ENCODE results near the gene SLC17A7. TPM values are rescaled to one million over a fixed set of nuclear protein-coding genes. Genes with fewer than 3 reads are reported as not detected.
A peak's percentile ranks its signal among the peaks of the same experiment; 100 is the strongest.

The SLC17A7 gene
- total and polyA plus RNA-seq, 2 of the 13 experiments (the other 11 are each of a cell fraction or from before 2014, with no cell fraction given): 0.32 TPM; not detected in 1

GRCh38 chr19:49473868-49474541 lies 32.7 kb upstream of the SLC17A7 start, which contains the start of gene FLT3LG (continued):
- no peak for TF ChIP-seq ARID2 (CRISPR knock-in tag; IDR thresholded peaks at IDR 0.05; ENCODE audit: borderline replicate concordance)
- no peak for TF ChIP-seq JUN (CRISPR knock-in tag; IDR thresholded peaks at IDR 0.05)
- TF ChIP-seq ZSCAN29 (CRISPR knock-in tag; conservative IDR thresholded peaks at IDR 0.05): 0 out of 2 replicates have a peak, but pooled peaks have one; percentile 59
- no peak for TF ChIP-seq ATM (IDR thresholded peaks at IDR 0.05; ENCODE audit: borderline replicate concordance)
- TF ChIP-seq PBX3 (CRISPR knock-in tag; IDR thresholded peaks at IDR 0.05; ENCODE audit: borderline replicate concordance): no peak
- TF ChIP-seq ZNF788 (CRISPR knock-in tag; IDR thresholded peaks at IDR 0.05; ENCODE audit: borderline replicate concordance): peak; percentile 61; the same call in 1 of the 2 replicates
- TF ChIP-seq ETV5 (CRISPR knock-in tag; IDR thresholded peaks at IDR 0.05; ENCODE audit: borderline replicate concordance): 0 out of 2 replicates have a peak, but pooled peaks have one; percentile 12
- peak; percentile 33; the same call in 1 of the 2 replicates for TF ChIP-seq MXD3 (CRISPR knock-in tag; IDR thresholded peaks at IDR 0.05)
- TF ChIP-seq PLSCR1 (CRISPR knock-in tag; IDR thresholded peaks at IDR 0.05; ENCODE audit: borderline replicate concordance): no peak
- TF ChIP-seq NKX3-1 (CRISPR knock-in tag; IDR thresholded peaks at IDR 0.05): no peak
- no peak for TF ChIP-seq IKZF1 (IDR thresholded peaks at IDR 0.05)
- no peak for TF ChIP-seq KLF15 (CRISPR knock-in tag; IDR thresholded peaks at IDR 0.05; ENCODE audit: borderline replicate concordance)
- no peak for TF ChIP-seq ZNF441 (CRISPR knock-in tag; IDR thresholded peaks at IDR 0.05; ENCODE audit: borderline replicate concordance)
- TF ChIP-seq THRA (CRISPR knock-in tag; IDR thresholded peaks at IDR 0.05; ENCODE audit: borderline replicate concordance): peak; percentile 50; the same call in 1 of the 2 replicates
- TF ChIP-seq SKIL (CRISPR knock-in tag; IDR thresholded peaks at IDR 0.05; ENCODE audit: borderline replicate concordance): no peak
- no peak for TF ChIP-seq ZBTB38 (CRISPR knock-in tag; IDR thresholded peaks at IDR 0.05)
- TF ChIP-seq MZF1 (CRISPR knock-in tag; IDR thresholded peaks at IDR 0.05; ENCODE audit: borderline replicate concordance): no peak
- no peak for TF ChIP-seq PRDM15 (CRISPR knock-in tag; IDR thresholded peaks at IDR 0.05)
- TF ChIP-seq ZNF670 (CRISPR knock-in tag; IDR thresholded peaks at IDR 0.05; ENCODE audit: borderline replicate concordance): no peak
